Measurements from ENCODE around the gene ADORA3.

DNA sequence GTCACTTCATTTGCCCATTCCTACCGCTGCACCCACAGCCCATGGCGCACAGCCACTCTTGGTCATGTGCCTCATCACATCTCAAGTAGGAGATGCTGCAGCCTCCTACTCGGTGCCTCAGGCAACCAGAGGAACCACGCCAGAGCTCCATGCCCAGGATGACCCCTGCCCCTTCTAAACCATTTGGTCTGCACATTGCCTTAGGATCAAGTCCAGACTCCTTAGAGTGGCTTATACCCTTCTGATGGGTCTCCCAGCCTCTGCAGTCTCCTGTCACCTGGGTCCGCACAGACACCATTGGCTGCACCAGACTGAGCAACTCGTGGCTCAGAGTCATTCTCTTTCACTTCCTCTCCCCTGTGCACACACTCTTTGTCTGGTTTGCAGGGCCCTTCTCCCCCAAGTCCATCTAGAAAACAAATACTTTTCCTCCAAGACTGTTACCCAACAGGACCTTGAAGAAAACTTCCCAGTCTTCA, 2.2 kb upstream of the ADORA3 start:
- TF ChIP-seq, protein P1, sequence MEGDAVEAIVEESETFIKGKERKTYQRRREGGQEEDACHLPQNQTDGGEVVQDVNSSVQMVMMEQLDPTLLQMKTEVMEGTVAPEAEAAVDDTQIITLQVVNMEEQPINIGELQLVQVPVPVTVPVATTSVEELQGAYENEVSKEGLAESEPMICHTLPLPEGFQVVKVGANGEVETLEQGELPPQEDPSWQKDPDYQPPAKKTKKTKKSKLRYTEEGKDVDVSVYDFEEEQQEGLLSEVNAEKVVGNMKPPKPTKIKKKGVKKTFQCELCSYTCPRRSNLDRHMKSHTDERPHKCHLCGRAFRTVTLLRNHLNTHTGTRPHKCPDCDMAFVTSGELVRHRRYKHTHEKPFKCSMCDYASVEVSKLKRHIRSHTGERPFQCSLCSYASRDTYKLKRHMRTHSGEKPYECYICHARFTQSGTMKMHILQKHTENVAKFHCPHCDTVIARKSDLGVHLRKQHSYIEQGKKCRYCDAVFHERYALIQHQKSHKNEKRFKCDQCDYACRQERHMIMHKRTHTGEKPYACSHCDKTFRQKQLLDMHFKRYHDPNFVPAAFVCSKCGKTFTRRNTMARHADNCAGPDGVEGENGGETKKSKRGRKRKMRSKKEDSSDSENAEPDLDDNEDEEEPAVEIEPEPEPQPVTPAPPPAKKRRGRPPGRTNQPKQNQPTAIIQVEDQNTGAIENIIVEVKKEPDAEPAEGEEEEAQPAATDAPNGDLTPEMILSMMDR (conservative IDR thresholded peaks at IDR 0.05 in 1 of 2, IDR thresholded peaks at IDR 0.05 in 1 of 2; ENCODE audit: extremely low read depth in 1 of 2, insufficient read depth in 1 of 2, low read depth in 1 of 2, low read length in 2 of 2), result no peak
- TF ChIP-seq EZH2 (IDR thresholded peaks at IDR 0.05; ENCODE audit: borderline replicate concordance, low read length), result no peak

Measured in mammary epithelial cell (primary cell).